Adrenal gland (tissue), 5 donors: ENCODE data around the gene TPM2.

Source experiments
- CTCF ChIP-seq, 6 experiments: fragments of 450-650 bp in 4 of 6; fragments of 200-600 bp in 2 of 6; sonication (generic) in 1 of 6; IDR thresholded peaks; 1 replicate in 5 of 6; 2 replicates in 1 of 6; pipeline versions ENCODE4 v1.5.1 to v1.8.0; 2016 to 2021; ENCODE audit warnings: antibody characterized with exemption in 6 of 6, mild to moderate bottlenecking in 2 of 6, moderate library complexity in 1 of 6
- POLR2A ChIP-seq, 2 donors: fragments of 450-650 bp; IDR thresholded peaks; one replicate each; pipeline ENCODE4 v1.6.1; 2017; ENCODE audit warnings: antibody characterized with exemption in 2 of 2, mild to moderate bottlenecking in 2 of 2, moderate library complexity in 1 of 2
- donor health status: DM: no; HTN: no; CAD: no.

GRCh38 chr9:35652829-35653209 lies 36.9 kb downstream of the TPM2 start:
- TF ChIP-seq POLR2A (IDR thresholded peaks at IDR 0.05), result no peak
- no peak for TF ChIP-seq CTCF (IDR thresholded peaks at IDR 0.05)
